Natural killer cell (primary cell): ENCODE data around the gene FAIM2. TPM values are rescaled to one million over a fixed set of nuclear protein-coding genes. Genes with fewer than 3 reads are reported as not detected.

Experiments used
- ATAC-seq, 3 donors: fragments of 150-1000 bp in 2 of 3; fragments of 200-7000 bp in 1 of 3; cut with Tn5 transposase; 1 replicate in 1 of 3; 2 replicates in 2 of 3; pipeline ENCODE4 v1.10.0; 2021; ENCODE audit warnings: mild to moderate bottlenecking in 2 of 3, moderate library complexity in 2 of 3
- DNase-seq, 2 donors: peaks; one replicate each; pipeline versions ENCODE4 v3.0.0 to v3.0.0-alpha.2; 2013 to 2021; ENCODE audit warnings: mixed read lengths in 1 of 2
- H3K27ac ChIP-seq: one replicate; pipeline ENCODE4 v1.5.1; 2013; ENCODE audit warnings: mild to moderate bottlenecking, low read length
- H3K27me3 ChIP-seq: one replicate; pipeline ENCODE4 v1.6.1; 2013; ENCODE audit warnings: low read length; ENCODE audit not compliant: control insufficient read depth, insufficient read depth
- H3K36me3 ChIP-seq: one replicate; pipeline ENCODE4 v1.6.1; 2013; ENCODE audit warnings: low read length; ENCODE audit not compliant: control insufficient read depth, insufficient read depth
- H3K4me1 ChIP-seq: one replicate; pipeline ENCODE4 v1.6.1; 2013; ENCODE audit warnings: low read length; ENCODE audit not compliant: control insufficient read depth, insufficient read depth
- H3K4me3 ChIP-seq: one replicate; pipeline ENCODE4 v1.5.1; 2013; ENCODE audit warnings: low read length
- H3K9me3 ChIP-seq: one replicate; pipeline ENCODE4 v1.6.1; 2013; ENCODE audit warnings: low read length; ENCODE audit not compliant: control insufficient read depth, insufficient read depth
- H3K27ac Mint-ChIP-seq, 2 donors: one replicate each; pipeline ENCODE4 v1.8.0; 2022; ENCODE audit warnings: mild to moderate bottlenecking in 2 of 2, mixed read lengths in 2 of 2, moderate library complexity in 1 of 2
- H3K27me3 Mint-ChIP-seq, 2 donors: one replicate each; pipeline ENCODE4 v1.8.0; 2022; ENCODE audit warnings: low read depth in 2 of 2, mixed read lengths in 2 of 2
- H3K36me3 Mint-ChIP-seq: one replicate; pipeline ENCODE4 v1.8.0; 2022; ENCODE audit warnings: mixed read lengths
- H3K4me1 Mint-ChIP-seq, 2 donors: one replicate each; pipeline ENCODE4 v1.8.0; 2022; ENCODE audit warnings: mixed read lengths in 2 of 2
- H3K4me3 Mint-ChIP-seq: one replicate; pipeline ENCODE4 v1.8.0; 2022; ENCODE audit warnings: mild to moderate bottlenecking, moderate library complexity, mixed read lengths
- H3K9me3 Mint-ChIP-seq, 2 donors: one replicate each; pipeline ENCODE4 v1.8.0; 2022; ENCODE audit warnings: mixed read lengths in 2 of 2
- CTCF ChIP-seq: fragments of 200-600 bp; IDR thresholded peaks from one replicate; pipeline ENCODE4 v1.8.0; 2022; ENCODE audit warnings: antibody characterized with exemption
- WGBS: methylation state at CpG from one replicate; pipeline ENCODE4 v1.1.7; 2013; ENCODE audit warnings: missing lambda C conversion rate; ENCODE audit not compliant: insufficient coverage; 5-methylcytosine and 5-hydroxymethylcytosine counted together
- intact Hi-C: fragments of 100-400 bp; cut with micrococcal nuclease; formaldehyde crosslinking; loops from one replicate; pipeline ENCODE4 v1.14.2; 2022
- total RNA-seq, 4 donors: library from RNA; stranded (reverse); fragments of 120-200 nt in 1 of 4; gene quantifications; one replicate each; pipeline versions ENCODE4 v1.2.3 to v1.2.4, GENCODE V29; 2013 to 2022

The FAIM2 gene
- total RNA-seq, 3 donors from 2014 or later (not counting 1 experiment from before 2014, with no cell fraction given), result 0.09 to 0.57 TPM; not detected in 1

DNA sequence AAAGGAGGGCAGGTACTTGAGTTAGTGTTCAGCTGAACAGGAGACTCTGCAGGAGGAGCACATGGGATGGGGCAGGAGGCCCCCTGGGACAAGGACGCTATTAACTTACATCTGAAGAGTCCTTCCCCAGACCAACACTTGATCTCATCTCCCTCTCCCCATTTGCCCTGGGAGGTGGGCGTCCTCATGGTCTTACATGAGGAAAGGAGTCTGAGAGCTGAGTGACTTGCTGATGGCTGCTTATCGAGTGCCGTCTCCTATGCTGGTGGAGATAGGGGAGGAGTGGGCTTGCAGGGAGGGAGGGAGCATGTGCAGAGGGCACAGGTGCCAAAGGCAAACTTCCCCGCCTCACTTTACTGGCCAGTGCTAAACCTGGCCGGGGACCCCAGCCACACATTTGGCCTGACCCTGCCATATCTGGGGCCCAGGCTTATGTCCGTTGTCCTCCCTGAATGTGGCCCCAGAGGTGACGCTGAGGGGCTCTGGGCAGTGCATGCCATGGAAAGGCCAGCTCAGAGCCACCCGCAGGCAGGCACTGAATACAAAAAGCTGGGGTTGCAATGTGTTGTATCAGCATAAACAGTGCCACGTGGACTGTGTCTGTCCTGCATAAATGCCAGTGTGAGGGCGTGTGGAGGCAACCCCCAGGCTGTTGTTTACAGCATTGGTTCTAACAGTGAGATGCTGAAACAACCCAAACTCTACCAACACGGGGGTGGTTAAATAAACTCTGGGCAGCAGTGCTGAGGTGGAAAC lies 29.4 kb downstream of the FAIM2 start:
- Mint-ChIP-seq H3K9me3 (peaks cover 4 to 16% of the 10 kb centered on the region in 2 donors), H3K27me3 (peaks cover 0 to 4% of the 10 kb centered on the region in 2 donors), H3K27ac (no peak overlapping the region), H3K36me3 (no peaks in the 10 kb centered on the region), H3K4me3 (no peak overlapping the region), H3K4me1 (peaks cover 0 to 10% of the 10 kb centered on the region in 2 donors)
- Histone ChIP-seq H3K4me3 (no peak overlapping the region), H3K27me3 (no peaks in the 10 kb centered on the region), H3K27ac (no peak overlapping the region), H3K36me3 (no peaks in the 10 kb centered on the region), H3K4me1 (no peaks in the 10 kb centered on the region), H3K9me3 (no peaks in the 10 kb centered on the region)
- no peak for TF ChIP-seq CTCF
- intact Hi-C loops, result no loop called here
- WGBS, result 75% methylated on average over 12 of the region's 12 CpGs
- DNase-seq (no peak), ATAC-seq (no peak)

- no peaks in the 10 kb centered on the region for H3K36me3 ChIP-seq
- H3K4me3 ChIP-seq, result no peak overlapping the region
- H3K9me3 ChIP-seq, result no peaks in the 10 kb centered on the region
- no peak overlapping the region for H3K27ac ChIP-seq
- DNase-seq, result no peak
- peaks cover 0 to 6% of the 10 kb centered on the region in 2 donors for H3K4me1 Mint-ChIP-seq
- intact Hi-C loops, result no loop called here
- no peaks in the 10 kb centered on the region for H3K36me3 Mint-ChIP-seq
- H3K9me3 Mint-ChIP-seq, result peaks cover 4 to 7% of the 10 kb centered on the region in 2 donors
- H3K4me1 ChIP-seq, result no peaks in the 10 kb centered on the region
- H3K4me3 Mint-ChIP-seq, result no peak overlapping the region
- ATAC-seq, result no peak
- H3K27ac Mint-ChIP-seq, result no peak overlapping the region
- 94% methylated on average over 3 of the region's 3 CpGs for whole genome bisulfite sequencing
- no peaks in the 10 kb centered on the region for H3K27me3 ChIP-seq
- TF ChIP-seq CTCF, result no peak
- peaks cover 0 to 4% of the 10 kb centered on the region in 2 donors for H3K27me3 Mint-ChIP-seq
These were observed 30.3 kb downstream of the FAIM2 start for GRCh38 chr12:49873361-49873934.

DNA sequence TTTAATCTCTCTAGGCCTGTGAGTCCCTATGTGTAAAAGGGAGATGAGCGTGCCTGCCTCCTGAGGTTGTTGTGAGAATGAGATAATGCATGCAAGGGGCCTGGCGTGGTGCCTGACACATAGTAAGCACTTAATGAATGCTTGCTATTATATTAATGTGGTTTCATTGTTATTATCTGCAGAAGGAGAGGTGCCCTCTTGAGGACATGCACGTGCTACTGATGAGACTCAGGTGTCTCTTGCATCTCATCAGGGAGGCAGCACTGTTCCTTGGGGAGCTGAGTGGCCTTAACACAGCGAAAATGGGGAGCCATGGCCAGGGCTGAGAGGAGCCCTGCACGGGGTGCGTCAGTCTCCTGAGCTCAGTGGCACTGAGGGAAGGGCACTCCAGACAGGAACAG lies 30.9 kb downstream of the FAIM2 start:
- Mint-ChIP-seq H3K4me1 (peaks cover 0 to 4% of the 10 kb centered on the region in 2 donors), H3K36me3 (no peaks in the 10 kb centered on the region), H3K27me3 (peaks cover 0 to 4% of the 10 kb centered on the region in 2 donors), H3K27ac (no peak overlapping the region), H3K4me3 (no peak overlapping the region), H3K9me3 (peaks cover 1% of the 10 kb centered on the region in 2 donors)
- DNase-seq (no peak), ATAC-seq (no peak)
- Histone ChIP-seq H3K27me3 (no peaks in the 10 kb centered on the region), H3K27ac (no peak overlapping the region), H3K4me1 (no peaks in the 10 kb centered on the region), H3K4me3 (no peak overlapping the region), H3K9me3 (no peaks in the 10 kb centered on the region), H3K36me3 (no peaks in the 10 kb centered on the region)
- intact Hi-C loops, result no loop called here
- TF ChIP-seq CTCF, result no peak
- 90% methylated on average over 6 of the region's 6 CpGs for WGBS
